OCI-LY7 (cell line): ENCODE measurements around the gene SLAIN2. TPM values are rescaled to one million over a fixed set of nuclear protein-coding genes. Genes with fewer than 3 reads are reported as not detected.

Experiments
- BruUV-seq: library from RNA; stranded (reverse); fragments of 400-500 nt; replicated peaks from 2 replicates; lab custom pipeline; 2021; lab: Mats Ljungman, UMichigan
- CTCF ChIA-PET: fragments of 300-600 bp; sonication (Branson Sonifier 250); formaldehyde crosslinking; loops from one replicate; lab custom pipeline; 2022; ENCODE audit warnings: antibody characterized with exemption; ENCODE audit not compliant: unreplicated experiment; lab: Charles Lee
- POLR2A ChIA-PET: fragments of 300-600 bp; sonication (Branson Sonifier 250); formaldehyde crosslinking; loops from one replicate; lab custom pipeline; 2022; ENCODE audit warnings: antibody characterized with exemption; lab: Charles Lee
- DNase-seq: peaks from one replicate; pipeline ENCODE4 v3.0.0-alpha.2; 2015; ENCODE audit warnings: low spot score
- H2AFZ ChIP-seq: fragments of 200-600 bp; sonication (generic), shearing (Covaris generic); 2 replicates; pipeline ENCODE4 v1.6.1; 2014; ENCODE audit warnings: mild to moderate bottlenecking, antibody characterized with exemption, low read length, moderate library complexity
- H3K27ac ChIP-seq: fragments of 200-600 bp; sonication (generic); 2 replicates; pipeline ENCODE4 v1.5.1; 2014; ENCODE audit warnings: mixed run types, low read depth, mild to moderate bottlenecking, moderate library complexity, low read length, inconsistent platforms; ENCODE audit not compliant: poor library complexity, severe bottlenecking
- H3K36me3 ChIP-seq: fragments of 200-600 bp; sonication (generic); 2 replicates; pipeline ENCODE4 v1.6.1; 2014; ENCODE audit warnings: mild to moderate bottlenecking, antibody characterized with exemption, low read length, moderate library complexity, mixed read lengths; ENCODE audit not compliant: insufficient read depth
- H3K4me1 ChIP-seq: fragments of 200-600 bp; sonication (generic); 2 replicates; pipeline ENCODE4 v1.5.1; 2014; ENCODE audit warnings: mild to moderate bottlenecking, low read length; ENCODE audit not compliant: insufficient read depth, poor library complexity, severe bottlenecking
- H3K4me2 ChIP-seq: fragments of 200-600 bp; sonication (generic); 2 replicates; pipeline ENCODE4 v1.6.1; 2014; ENCODE audit warnings: mild to moderate bottlenecking, low read length
- H3K4me3 ChIP-seq: fragments of 200-600 bp; sonication (generic); 2 replicates; pipeline ENCODE4 v1.5.1; 2014; ENCODE audit warnings: mild to moderate bottlenecking, low read depth, low read length; ENCODE audit not compliant: poor library complexity, severe bottlenecking
- H3K79me2 ChIP-seq: fragments of 200-600 bp; sonication (generic); 2 replicates; pipeline ENCODE4 v1.6.1; 2016; ENCODE audit warnings: low read depth, mild to moderate bottlenecking, low read length, moderate library complexity, mixed read lengths; ENCODE audit not compliant: insufficient read depth
- H3K9me2 ChIP-seq: fragments of 200-600 bp; sonication (generic); 2 replicates; pipeline ENCODE4 v1.6.1; 2016; ENCODE audit warnings: mild to moderate bottlenecking, low read length, mixed read lengths; ENCODE audit not compliant: insufficient read depth
- H3K9me3 ChIP-seq: fragments of 200-600 bp; sonication (generic); 2 replicates; pipeline ENCODE4 v1.6.1; 2014; ENCODE audit warnings: mild to moderate bottlenecking, mixed run types, low read length, mixed read lengths
- H4K20me1 ChIP-seq: fragments of 200-600 bp; sonication (generic); 2 replicates; pipeline ENCODE4 v1.6.1; 2014; ENCODE audit warnings: mild to moderate bottlenecking, antibody characterized with exemption, low read length, moderate library complexity, mixed read lengths; ENCODE audit not compliant: insufficient read depth
- EZH2phosphoT487 ChIP-seq: fragments of 200-600 bp; sonication (generic); IDR thresholded peaks from 2 replicates; pipeline ENCODE4 v1.6.1; 2018; ENCODE audit warnings: low read depth, borderline replicate concordance, mild to moderate bottlenecking, mixed run types, antibody characterized with exemption, low read length, moderate library complexity, mixed read lengths
- intact Hi-C: fragments of 100-400 bp; cut with micrococcal nuclease; formaldehyde crosslinking; loops from one replicate; pipeline ENCODE4 v1.10.0; 2022; ENCODE audit not compliant: unreplicated experiment
- total RNA-seq, 2 experiments: library from RNA; depleted of rRNA in 1 of 2; stranded (reverse); fragments of >200 nt in 1 of 2; shearing (Covaris generic) in 1 of 2; gene quantifications; 2 replicates each; pipeline ENCODE4 v1.2.3, GENCODE V29; 2014 to 2022
- TF ChIP-seq, protein P1 (sequence below): fragments of 200-600 bp; sonication (generic); conservative IDR thresholded peaks from 2 replicates; pipeline ENCODE4 v1.5.1; 2014; ENCODE audit warnings: mild to moderate bottlenecking, antibody characterized with exemption, low read length, moderate library complexity, mixed read lengths

Gene SLAIN2
- total RNA-seq, 2 experiments from 2014 or later = 21.1 to 40.2 TPM

DNA sequence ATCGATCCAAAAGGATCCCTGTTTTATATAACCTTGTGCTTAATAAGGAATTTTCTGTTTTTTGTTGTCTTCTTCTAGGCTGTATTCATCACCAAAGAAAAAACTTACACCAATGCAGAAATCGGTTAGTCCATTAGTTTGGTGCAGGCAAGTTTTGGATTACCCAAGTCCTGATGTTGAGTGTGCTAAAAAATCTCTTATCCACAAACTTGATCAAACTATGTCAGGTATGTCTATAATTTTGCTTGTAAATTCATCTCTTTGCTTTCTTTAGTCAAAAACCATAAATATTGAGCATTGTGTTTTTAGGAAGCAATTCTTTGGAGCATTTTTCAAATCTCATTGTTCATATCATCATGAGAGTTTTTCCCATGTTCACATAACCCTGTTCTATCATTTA lies 28.4 kb downstream of the SLAIN2 start:
- H3K9me3 ChIP-seq = no peaks in the 10 kb centered on the region; the same call in 1 of the 2 replicates
- H3K4me2 ChIP-seq = no peak overlapping the region
- no peaks in the 10 kb centered on the region for H4K20me1 ChIP-seq
- no peak overlapping the region for H3K27ac ChIP-seq
- peaks cover 7% of the 10 kb centered on the region for H3K4me1 ChIP-seq
- DNase-seq = no peak
- no peak overlapping the region for H3K4me3 ChIP-seq
- H3K79me2 ChIP-seq = peaks cover 9% of the 10 kb centered on the region
- no peaks in the 10 kb centered on the region for H3K9me2 ChIP-seq
- intact Hi-C loops = no loop called here
- no peak overlapping the region for H2AFZ ChIP-seq
- ChIA-PET POLR2A (interaction anchor here (0.6 to 2.0 kb wide), 5 partner anchors 9 to 99 kb away, joined by 3 to 6 read pairs (median 3); no protein-coding TSS in a partner anchor), CTCF (no interaction called here)
- BruUV-seq = no TSS peak
- TF ChIP-seq EZH2phosphoT487 = no peak
- TF ChIP-seq, protein P1, sequence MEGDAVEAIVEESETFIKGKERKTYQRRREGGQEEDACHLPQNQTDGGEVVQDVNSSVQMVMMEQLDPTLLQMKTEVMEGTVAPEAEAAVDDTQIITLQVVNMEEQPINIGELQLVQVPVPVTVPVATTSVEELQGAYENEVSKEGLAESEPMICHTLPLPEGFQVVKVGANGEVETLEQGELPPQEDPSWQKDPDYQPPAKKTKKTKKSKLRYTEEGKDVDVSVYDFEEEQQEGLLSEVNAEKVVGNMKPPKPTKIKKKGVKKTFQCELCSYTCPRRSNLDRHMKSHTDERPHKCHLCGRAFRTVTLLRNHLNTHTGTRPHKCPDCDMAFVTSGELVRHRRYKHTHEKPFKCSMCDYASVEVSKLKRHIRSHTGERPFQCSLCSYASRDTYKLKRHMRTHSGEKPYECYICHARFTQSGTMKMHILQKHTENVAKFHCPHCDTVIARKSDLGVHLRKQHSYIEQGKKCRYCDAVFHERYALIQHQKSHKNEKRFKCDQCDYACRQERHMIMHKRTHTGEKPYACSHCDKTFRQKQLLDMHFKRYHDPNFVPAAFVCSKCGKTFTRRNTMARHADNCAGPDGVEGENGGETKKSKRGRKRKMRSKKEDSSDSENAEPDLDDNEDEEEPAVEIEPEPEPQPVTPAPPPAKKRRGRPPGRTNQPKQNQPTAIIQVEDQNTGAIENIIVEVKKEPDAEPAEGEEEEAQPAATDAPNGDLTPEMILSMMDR = no peak
- no peaks in the 10 kb centered on the region for H3K36me3 ChIP-seq

DNA sequence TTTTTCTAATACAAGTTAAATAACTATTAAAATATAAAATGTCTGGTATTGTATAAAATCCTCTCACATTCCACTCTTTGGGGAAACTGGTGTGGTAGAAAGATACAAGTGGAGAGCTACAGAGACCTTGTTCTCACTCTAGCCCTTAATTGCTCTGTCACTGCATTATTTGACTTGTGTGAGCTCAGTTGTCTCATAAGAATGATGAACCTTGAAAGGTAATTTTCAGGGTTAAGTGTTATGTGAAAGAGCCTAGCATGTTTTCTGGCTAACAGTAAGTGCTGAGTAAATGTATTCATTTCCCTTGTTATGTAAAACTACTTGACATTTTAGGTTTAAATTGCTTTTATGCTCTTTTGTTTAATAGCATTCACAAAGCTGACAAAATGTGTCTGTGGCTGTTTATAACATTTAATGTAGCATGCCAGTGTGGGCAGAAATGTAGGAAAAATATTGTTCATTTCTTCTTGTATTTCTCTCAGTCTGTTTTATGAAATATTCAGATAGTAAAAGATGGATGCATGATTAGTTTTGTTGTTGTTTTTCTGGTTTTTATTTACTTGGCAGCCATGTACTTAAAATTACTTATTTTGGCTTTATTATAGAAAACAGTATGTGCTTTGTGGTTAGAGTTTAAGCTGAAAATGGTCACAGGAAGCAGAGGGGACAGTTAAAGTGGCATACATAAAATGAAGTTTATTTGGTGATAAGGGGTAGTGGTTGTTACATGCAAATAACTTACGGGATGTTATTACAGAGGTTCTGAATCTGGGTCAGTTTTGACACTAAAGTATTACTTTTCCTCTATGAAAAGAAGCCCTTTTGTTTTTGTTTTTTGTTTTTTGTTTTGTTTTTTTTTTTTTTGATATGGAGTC lies 29.2 kb downstream of the SLAIN2 start:
- CTCF ChIA-PET = no interaction called here
- no peak for DNase-seq
- no peak for TF ChIP-seq EZH2phosphoT487
- TF ChIP-seq, protein P1 = no peak

DNA sequence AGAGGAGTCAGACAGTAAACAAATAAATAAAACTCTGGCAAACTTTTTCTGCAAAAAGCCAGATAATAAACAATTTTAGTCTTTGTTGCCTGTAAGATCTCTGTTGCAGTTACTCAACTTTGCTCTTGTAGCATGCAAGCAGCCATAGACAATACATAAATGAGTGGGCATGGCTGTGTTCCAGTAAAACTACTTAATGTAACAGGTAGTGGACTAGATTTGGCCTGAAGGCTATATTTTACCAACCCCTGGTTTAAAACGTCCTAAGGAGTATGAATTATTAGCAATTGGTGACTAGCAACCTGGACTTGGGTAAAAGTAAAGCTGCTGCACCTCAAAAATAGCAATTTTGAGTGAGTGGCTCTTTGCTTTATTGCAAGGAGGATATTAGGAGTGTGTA lies 30.9 kb downstream of the SLAIN2 start:
- ChIA-PET POLR2A (interaction anchor here (0.7 to 1.7 kb wide), 6 partner anchors 11 to 53 kb away, joined by 3 to 13 read pairs (median 4); no protein-coding TSS in a partner anchor), CTCF (no interaction called here)
- no peak overlapping the region for H2AFZ ChIP-seq
- no peaks in the 10 kb centered on the region for H4K20me1 ChIP-seq
- intact Hi-C loops = no loop called here
- no peaks in the 10 kb centered on the region for H3K9me2 ChIP-seq
- H3K27ac ChIP-seq = no peak overlapping the region
- H3K9me3 ChIP-seq = no peaks in the 10 kb centered on the region
- H3K79me2 ChIP-seq = 0 out of 2 replicates have a peak, but pooled peaks cover 5% of the 10 kb centered on the region
- H3K4me1 ChIP-seq = peaks cover 7% of the 10 kb centered on the region
- TF ChIP-seq EZH2phosphoT487 = no peak
- TF ChIP-seq, protein P1 = no peak
- no peak overlapping the region for H3K4me2 ChIP-seq
- no peak overlapping the region for H3K4me3 ChIP-seq
- H3K36me3 ChIP-seq = peaks cover 6% of the 10 kb centered on the region; the same call in 1 of the 2 replicates
- no peak for DNase-seq
- no TSS peak for BruUV-seq

More for the DNA sequence above, 29.2 kb downstream of the SLAIN2 start:
- no peak overlapping the region for H2AFZ ChIP-seq
- no TSS peak for BruUV-seq
- H3K27ac ChIP-seq = no peak overlapping the region
- H3K9me3 ChIP-seq = no peaks in the 10 kb centered on the region; the same call in 1 of the 2 replicates
- intact Hi-C loops = no loop called here
- no peaks in the 10 kb centered on the region for H3K9me2 ChIP-seq
- H4K20me1 ChIP-seq = no peaks in the 10 kb centered on the region
- H3K4me2 ChIP-seq = no peak overlapping the region
- peaks cover 7% of the 10 kb centered on the region for H3K4me1 ChIP-seq
- POLR2A ChIA-PET = interaction anchor here (0.6 to 2.0 kb wide), 7 partner anchors 8 to 100 kb away, joined by 3 to 6 read pairs (median 3); no protein-coding TSS in a partner anchor
- H3K36me3 ChIP-seq = peaks cover 2% of the 10 kb centered on the region; the same call in 1 of the 2 replicates
- peaks cover 9% of the 10 kb centered on the region for H3K79me2 ChIP-seq
- no peak overlapping the region for H3K4me3 ChIP-seq
